HFF-Myc (cell line): Measurements from ENCODE around the gene CFDP1.

Experiments
- DNase-seq: peaks from one replicate; pipeline ENCODE4 v3.0.0-alpha.2; 2011; ENCODE audit warnings: low read depth; ENCODE audit errors: extremely low read depth
- H3K4me3 ChIP-seq: replicated peaks from 2 replicates; pipeline ENCODE4 v1.5.1; 2011; ENCODE audit warnings: low read depth, mild to moderate bottlenecking, control low read depth, low read length
- TF ChIP-seq, protein P1 (sequence below): IDR thresholded peaks from 2 replicates; pipeline ENCODE4 v1.5.1; 2012; ENCODE audit warnings: mild to moderate bottlenecking, low read depth, low read length, control low read depth; ENCODE audit errors: missing control alignments

Gene CFDP1

DNA sequence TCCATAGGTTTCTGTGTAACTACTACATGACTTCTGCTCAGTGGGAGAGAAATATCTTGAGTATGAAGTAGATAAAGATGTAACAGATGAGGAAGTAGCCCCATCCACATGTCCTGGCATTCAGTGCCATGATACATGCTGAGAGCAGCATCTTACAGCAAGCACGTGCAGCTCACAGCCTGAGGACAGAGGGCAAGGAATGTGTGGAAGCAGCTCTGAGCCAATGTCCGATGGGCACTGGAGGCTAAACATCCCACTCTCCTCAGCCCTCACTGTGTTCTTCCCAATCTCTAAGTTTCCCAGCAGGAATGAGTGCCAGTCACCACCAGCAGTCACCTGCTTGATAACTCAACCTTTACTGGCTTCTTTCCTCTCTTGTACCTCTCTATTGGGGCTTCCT lies 40.4 kb downstream of the CFDP1 start:
- H3K4me3 ChIP-seq, result no peak overlapping the region
- DNase-seq, result no peak

DNA sequence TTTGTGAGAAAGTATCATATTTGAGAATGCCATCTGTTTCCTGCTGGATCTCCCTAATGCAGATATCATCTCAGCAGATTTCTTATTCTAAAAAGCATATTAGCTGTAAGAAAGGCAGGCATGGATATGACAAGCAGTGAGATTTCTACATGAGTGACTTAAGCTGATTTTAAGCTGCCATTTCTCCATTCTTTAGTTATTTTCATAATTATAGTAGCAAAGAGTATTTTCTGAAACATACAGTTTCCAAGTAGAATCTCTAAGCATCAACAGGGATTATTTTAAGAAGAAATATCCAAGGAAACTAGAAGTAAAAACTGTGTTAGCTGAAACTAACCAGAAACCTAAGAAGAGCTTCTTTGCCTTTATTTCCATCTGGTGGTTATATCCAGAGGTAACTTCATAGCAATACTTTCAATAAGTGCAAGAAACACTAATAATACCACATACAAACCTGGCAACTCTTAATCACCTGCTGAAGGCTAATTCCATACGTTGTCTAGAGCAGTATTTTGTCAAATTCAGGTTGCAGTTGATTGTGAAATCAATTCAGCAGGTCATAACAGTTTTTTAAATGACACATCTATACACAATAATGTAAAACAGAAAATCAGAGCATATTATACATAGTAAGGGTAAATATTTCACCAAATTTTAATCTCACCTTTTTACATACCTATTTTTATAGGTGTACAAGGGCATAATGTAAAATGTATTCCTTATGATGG lies 42.2 kb downstream of the CFDP1 start:
- TF ChIP-seq, protein P1, sequence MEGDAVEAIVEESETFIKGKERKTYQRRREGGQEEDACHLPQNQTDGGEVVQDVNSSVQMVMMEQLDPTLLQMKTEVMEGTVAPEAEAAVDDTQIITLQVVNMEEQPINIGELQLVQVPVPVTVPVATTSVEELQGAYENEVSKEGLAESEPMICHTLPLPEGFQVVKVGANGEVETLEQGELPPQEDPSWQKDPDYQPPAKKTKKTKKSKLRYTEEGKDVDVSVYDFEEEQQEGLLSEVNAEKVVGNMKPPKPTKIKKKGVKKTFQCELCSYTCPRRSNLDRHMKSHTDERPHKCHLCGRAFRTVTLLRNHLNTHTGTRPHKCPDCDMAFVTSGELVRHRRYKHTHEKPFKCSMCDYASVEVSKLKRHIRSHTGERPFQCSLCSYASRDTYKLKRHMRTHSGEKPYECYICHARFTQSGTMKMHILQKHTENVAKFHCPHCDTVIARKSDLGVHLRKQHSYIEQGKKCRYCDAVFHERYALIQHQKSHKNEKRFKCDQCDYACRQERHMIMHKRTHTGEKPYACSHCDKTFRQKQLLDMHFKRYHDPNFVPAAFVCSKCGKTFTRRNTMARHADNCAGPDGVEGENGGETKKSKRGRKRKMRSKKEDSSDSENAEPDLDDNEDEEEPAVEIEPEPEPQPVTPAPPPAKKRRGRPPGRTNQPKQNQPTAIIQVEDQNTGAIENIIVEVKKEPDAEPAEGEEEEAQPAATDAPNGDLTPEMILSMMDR, result no peak
- H3K4me3 ChIP-seq, result no peak overlapping the region
- no peak for DNase-seq

More for the DNA sequence above, 40.4 kb downstream of the CFDP1 start:
- TF ChIP-seq, protein P1, result no peak

DNA sequence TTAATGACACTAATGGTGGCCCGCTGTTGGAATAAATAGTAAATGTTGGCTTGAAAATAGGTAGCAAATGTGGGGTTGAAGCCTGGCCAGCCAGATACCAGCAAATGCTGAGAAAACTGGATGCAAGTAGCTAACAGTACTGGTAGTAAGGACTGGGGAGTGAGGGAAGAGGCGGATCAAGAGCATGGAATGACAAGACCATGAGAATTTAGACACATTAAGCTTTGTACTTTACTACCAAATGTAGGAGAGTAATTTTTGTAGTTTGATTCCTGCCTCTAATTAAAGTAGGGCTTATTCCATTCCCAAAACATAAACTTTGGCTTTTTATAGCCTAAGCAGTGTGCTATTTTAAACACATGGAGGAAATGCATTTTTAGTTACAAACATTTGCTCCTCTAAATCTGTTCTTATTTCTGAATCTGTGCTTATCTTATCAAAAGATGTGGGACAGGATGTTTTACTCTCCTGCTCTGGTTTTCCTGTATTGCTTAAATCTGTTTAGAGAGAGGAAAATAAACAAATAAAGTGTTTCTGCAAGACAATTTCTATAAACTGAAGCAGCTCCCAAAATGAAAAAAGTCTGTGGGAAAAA lies 44.1 kb downstream of the CFDP1 start:
- no peak overlapping the region for H3K4me3 ChIP-seq
- TF ChIP-seq, protein P1, result no peak
- DNase-seq, result no peak

DNA sequence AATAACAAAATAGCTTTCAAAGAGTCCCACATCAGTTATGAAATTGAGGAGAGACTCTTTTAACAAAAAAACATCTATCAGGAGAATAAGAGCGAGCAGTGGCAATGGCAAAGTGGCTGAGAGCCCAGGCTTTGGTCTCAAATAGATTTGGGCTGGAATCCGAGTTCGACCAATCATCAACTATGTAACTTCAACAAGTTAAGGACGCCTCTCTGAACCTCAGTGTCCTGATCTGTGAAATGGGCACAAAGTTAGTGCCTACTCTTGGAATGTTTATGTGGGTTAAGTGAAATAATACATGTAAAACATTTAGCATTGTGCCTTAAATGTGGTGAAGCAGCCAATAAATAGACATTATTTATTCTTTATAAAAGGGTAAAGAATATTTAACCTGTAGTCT lies 45.4 kb downstream of the CFDP1 start:
- TF ChIP-seq, protein P1, result no peak
- no peak for DNase-seq
- H3K4me3 ChIP-seq, result no peak overlapping the region

DNA sequence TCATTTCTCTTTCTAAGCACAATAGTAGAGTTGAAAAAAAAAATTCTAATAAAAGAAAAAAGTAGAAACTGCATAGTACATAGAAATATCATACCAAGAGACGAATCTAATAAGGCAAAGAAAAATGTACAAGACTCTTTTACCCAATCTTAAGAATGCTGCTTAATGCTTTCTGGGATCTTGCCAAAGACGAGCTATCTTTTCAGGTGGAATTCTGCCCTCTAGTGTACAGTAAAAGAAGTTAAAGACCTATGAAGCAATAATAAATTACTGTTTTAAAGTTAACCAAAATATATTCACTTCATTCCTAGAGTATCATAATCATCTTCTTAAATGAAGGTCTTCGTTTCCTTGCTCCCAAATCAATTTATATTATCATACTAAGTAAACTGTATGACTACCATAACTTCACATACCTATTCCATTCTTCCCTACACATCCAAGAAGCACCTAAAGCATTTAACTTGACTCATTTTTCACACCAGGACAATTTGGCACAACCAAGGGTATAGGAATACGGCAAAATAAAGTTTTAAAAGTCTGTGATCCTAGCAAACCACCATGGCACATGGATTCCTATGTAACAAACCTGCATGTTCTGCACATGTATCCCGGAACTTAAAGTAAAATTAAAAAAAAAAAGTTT lies 47.7 kb downstream of the CFDP1 start:
- H3K4me3 ChIP-seq, result no peak overlapping the region
- TF ChIP-seq, protein P1, result peak; percentile 28
- peak; percentile 69 for DNase-seq

DNA sequence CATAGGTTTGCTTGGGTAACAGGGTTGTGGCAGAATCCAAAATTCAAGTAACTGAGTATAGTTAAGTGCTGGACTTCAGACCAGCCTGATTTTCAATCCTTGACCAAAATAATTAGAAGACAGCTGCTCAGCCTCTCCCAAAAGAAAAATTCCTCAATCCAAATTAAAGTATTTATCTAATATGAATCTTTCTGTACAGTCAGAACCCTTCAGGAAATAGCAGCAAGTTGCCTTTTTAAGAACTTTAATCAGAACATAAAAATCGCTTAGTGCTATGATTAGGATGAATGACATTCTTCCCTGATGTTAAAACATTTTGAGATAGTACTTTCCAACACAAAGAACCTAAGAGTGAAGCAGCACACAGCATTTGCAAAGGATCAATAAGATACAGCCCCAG lies 50.2 kb downstream of the CFDP1 start:
- TF ChIP-seq, protein P1, result no peak
- no peak overlapping the region for H3K4me3 ChIP-seq
- no peak for DNase-seq
